SK-MEL-5 (cell line): ENCODE results near the gene S100A4. TPM values are rescaled to one million over a fixed set of nuclear protein-coding genes. Genes with fewer than 3 reads are reported as not detected.

ENCODE experiments used
- DNase-seq: peaks from one replicate; pipeline ENCODE4 v3.0.0-alpha.2; 2016; ENCODE audit warnings: low read depth, low spot score
- in situ Hi-C: cut with HindIII; loops from 2 replicates; pipeline ENCODE4 v1.10.0; 2016; ENCODE audit warnings: low sequenced_read_pairs, high pct_unique_total_duplicates, low pct_unique_long_range_greater_than_20kb
- total RNA-seq: library from RNA; depleted of rRNA; stranded (reverse); fragments of >200 nt; shearing (Covaris generic); gene quantifications from 2 replicates; pipeline ENCODE4 v1.2.3, GENCODE V29; 2014; rRNA removed

The S100A4 gene
- total RNA-seq, 1 experiment from 2014 or later = not detected

DNA sequence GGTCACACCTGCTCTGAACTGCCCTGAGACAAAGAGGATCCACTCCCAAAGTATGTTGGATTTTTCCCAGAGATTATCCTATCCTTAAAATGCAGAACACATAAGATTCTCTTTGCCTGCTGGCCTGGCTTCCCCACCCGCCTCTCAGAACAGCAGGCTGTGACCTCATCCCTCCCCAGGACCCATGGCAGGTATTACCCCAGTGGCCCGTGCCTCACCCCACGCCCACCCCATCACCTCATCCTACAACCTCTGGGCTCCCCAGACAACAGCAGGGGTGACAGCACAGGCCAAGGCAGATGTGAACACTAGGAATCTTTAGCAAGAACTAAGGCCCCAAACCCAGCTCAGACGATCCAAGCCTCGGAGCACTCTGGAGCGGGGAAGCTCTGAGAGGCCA is 50.1 kb downstream of the S100A4 start:
- in situ Hi-C loops = no loop called here

DNA sequence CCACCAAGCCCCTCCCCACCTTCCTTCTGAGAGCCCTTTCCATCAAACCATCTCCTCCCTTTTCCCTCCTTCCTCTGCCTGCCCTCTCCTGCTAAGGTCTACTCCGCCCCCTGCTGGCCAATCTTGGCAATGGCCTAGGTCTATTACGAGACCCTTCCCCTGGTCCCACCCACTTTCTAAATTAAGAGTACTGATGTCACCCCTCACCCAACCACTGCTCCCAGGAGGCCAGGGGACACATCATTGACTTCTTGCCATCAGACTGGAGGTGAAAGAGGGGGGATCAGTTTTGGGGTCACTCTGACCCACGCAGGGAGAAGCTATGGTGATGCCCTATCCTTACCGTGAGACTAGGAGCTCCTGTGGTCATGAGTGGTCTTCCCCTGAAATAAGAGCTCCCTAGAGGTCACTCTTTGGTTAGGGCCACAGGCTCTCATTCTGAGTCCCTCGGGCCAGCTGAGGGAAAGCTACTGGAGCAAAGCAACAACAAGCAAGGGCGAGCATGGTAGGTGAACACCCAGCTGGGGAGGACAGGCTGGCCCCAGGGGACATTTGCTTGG is 50.5 kb downstream of the S100A4 start:
- in situ Hi-C loops = no loop called here

More for the DNA sequence above, 50.1 kb downstream of the S100A4 start:
- DNase-seq = no peak

More for the DNA sequence above, 50.5 kb downstream of the S100A4 start:
- DNase-seq = peak; percentile 85

Other genes starting within 250 kb of the S100A4 start
- not detected in 2 replicates for gene PGLYRP3, start 232.9 kb downstream of the S100A4 start, total RNA-seq
- not detected in 2 replicates for gene PGLYRP4, start 197.0 kb downstream of the S100A4 start, total RNA-seq
- gene S100A9, start 188.0 kb downstream of the S100A4 start, total RNA-seq = not detected in 2 replicates
- gene S100A12, start 170.2 kb downstream of the S100A4 start, total RNA-seq = not detected in 2 replicates
- not detected in 2 replicates for gene S100A8, start 154.7 kb downstream of the S100A4 start, total RNA-seq
- not detected in 2 replicates for gene S100A7A, start 129.3 kb downstream of the S100A4 start, total RNA-seq
- gene S100A7, start 85.2 kb downstream of the S100A4 start, total RNA-seq = not detected in 2 replicates
- 185 and 198 TPM in 2 replicates for gene S100A6, start 9.8 kb downstream of the S100A4 start, total RNA-seq
- not detected in 2 replicates for gene S100A5, start 4.9 kb downstream of the S100A4 start, total RNA-seq
- 0.63 TPM in 1 of 2 replicates, not detected in the other for gene S100A3, start 3.5 kb upstream of the S100A4 start, total RNA-seq
- 0.24 and 2.2 TPM in 2 replicates for gene S100A2, start 20.0 kb upstream of the S100A4 start, total RNA-seq
- gene S100A16, start 67.3 kb upstream of the S100A4 start, total RNA-seq = 36.5 and 37.8 TPM in 2 replicates
- not detected in 2 replicates for gene S100A14, start 70.5 kb upstream of the S100A4 start, total RNA-seq
- 247 and 266 TPM in 2 replicates for gene S100A13, start 81.7 kb upstream of the S100A4 start, total RNA-seq
- 563 and 586 TPM in 2 replicates for gene S100A1, start 82.6 kb upstream of the S100A4 start, total RNA-seq
- 59.3 and 62.0 TPM in 2 replicates for gene CHTOP, start 88.3 kb upstream of the S100A4 start, total RNA-seq
- gene SNAPIN, start 112.9 kb upstream of the S100A4 start, total RNA-seq = 91.1 and 101 TPM in 2 replicates
- gene ILF2, start 125.2 kb upstream of the S100A4 start, total RNA-seq = 415 and 443 TPM in 2 replicates
- gene NPR1, start 132.9 kb upstream of the S100A4 start, total RNA-seq = not detected in 2 replicates
- 63.2 and 77.5 TPM in 2 replicates for gene INTS3, start 182.2 kb upstream of the S100A4 start, total RNA-seq
- 174 and 184 TPM in 2 replicates for gene SLC27A3, start 229.6 kb upstream of the S100A4 start, total RNA-seq